Lower leg skin (tissue), 3 donors: ENCODE data around the gene RAD52.

ENCODE experiments used
- POLR2A ChIP-seq, 2 donors: fragments of 450-650 bp; IDR thresholded peaks; one replicate each; pipeline ENCODE4 v1.6.1; 2016 to 2017; ENCODE audit warnings: antibody characterized with exemption in 2 of 2, mild to moderate bottlenecking in 1 of 2, moderate library complexity in 1 of 2
- TF ChIP-seq, protein P1 (sequence below), 3 donors: fragments of 450-650 bp; IDR thresholded peaks; one replicate each; pipeline ENCODE4 v1.5.1; 2016; ENCODE audit warnings: antibody characterized with exemption in 3 of 3, mild to moderate bottlenecking in 3 of 3, moderate library complexity in 2 of 3

DNA sequence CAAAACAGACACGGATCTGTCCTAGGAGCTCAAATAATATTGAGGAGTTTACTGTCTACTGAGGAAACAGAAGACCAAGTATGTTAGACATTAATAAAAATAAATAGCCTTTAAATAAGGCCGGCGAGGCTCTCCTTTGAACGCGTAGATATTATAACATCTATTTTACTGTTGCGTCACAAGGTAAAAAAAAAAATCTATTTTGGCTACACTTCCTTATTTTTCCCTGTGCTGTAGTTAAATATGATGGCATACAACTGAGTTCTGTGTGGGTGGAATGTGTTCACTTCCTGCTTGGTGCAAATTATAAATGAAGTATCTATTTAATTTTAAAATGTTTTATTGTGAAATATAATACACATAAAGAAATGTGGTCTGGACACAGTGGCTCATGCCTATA, 17.2 kb upstream of the RAD52 start:
- TF ChIP-seq, protein P1, sequence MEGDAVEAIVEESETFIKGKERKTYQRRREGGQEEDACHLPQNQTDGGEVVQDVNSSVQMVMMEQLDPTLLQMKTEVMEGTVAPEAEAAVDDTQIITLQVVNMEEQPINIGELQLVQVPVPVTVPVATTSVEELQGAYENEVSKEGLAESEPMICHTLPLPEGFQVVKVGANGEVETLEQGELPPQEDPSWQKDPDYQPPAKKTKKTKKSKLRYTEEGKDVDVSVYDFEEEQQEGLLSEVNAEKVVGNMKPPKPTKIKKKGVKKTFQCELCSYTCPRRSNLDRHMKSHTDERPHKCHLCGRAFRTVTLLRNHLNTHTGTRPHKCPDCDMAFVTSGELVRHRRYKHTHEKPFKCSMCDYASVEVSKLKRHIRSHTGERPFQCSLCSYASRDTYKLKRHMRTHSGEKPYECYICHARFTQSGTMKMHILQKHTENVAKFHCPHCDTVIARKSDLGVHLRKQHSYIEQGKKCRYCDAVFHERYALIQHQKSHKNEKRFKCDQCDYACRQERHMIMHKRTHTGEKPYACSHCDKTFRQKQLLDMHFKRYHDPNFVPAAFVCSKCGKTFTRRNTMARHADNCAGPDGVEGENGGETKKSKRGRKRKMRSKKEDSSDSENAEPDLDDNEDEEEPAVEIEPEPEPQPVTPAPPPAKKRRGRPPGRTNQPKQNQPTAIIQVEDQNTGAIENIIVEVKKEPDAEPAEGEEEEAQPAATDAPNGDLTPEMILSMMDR (IDR thresholded peaks at IDR 0.05): no peak
- TF ChIP-seq POLR2A (IDR thresholded peaks at IDR 0.05): no peak
